ENCODE data around the gene FBXL7.

- TF ChIP-seq CTCF (IDR thresholded peaks at IDR 0.05) = no peak
- no peak for TF ChIP-seq POLR2A (IDR thresholded peaks at IDR 0.05)
Observed at GRCh38 chr5:15753752-15754151, 253.8 kb downstream of the FBXL7 start.
